CD4-positive, alpha-beta T cell treated with Interleukin-15 for 4 hours (primary cell): ENCODE data around the gene MACROD2.
"Not testable (repeated sequence)": the region's sequence is repeated elsewhere in the genome, so short reads cannot be mapped to it uniquely, and the experiment has no call there.

Experiments used
- DNase-seq: peaks from one replicate; pipeline ENCODE4 v3.0.0-alpha.2; 2020; ENCODE audit warnings: low spot score

Gene MACROD2

GRCh38 chr20:14412065-14412681, 416.9 kb downstream of the MACROD2 start:
- DNase-seq = no peak

- no peak for DNase-seq
Measured at GRCh38 chr20:14413835-14414234, 418.5 kb downstream of the MACROD2 start.

GRCh38 chr20:14414560-14414959, 419.2 kb downstream of the MACROD2 start:
- no peak for DNase-seq

GRCh38 chr20:14415467-14415866, 420.2 kb downstream of the MACROD2 start:
- DNase-seq = no peak

GRCh38 chr20:14418376-14418775, 423.1 kb downstream of the MACROD2 start:
- no peak for DNase-seq

GRCh38 chr20:14422892-14423291, 427.6 kb downstream of the MACROD2 start:
- DNase-seq = no peak

GRCh38 chr20:14431568-14431967, 436.3 kb downstream of the MACROD2 start:
- DNase-seq = no peak

- DNase-seq = no peak
Measured at GRCh38 chr20:14432085-14432484, 436.8 kb downstream of the MACROD2 start.

GRCh38 chr20:14432597-14432996, 437.3 kb downstream of the MACROD2 start:
- DNase-seq = no peak

GRCh38 chr20:14434384-14435136, 439.2 kb downstream of the MACROD2 start:
- DNase-seq = no peak

GRCh38 chr20:14441201-14441600, 445.9 kb downstream of the MACROD2 start:
- DNase-seq = no peak

- DNase-seq = no peak
Measured at GRCh38 chr20:14444106-14444505, 448.8 kb downstream of the MACROD2 start.

- DNase-seq = no peak
Measured at GRCh38 chr20:14445310-14445709, 450.0 kb downstream of the MACROD2 start.

- DNase-seq = no peak
Measured at GRCh38 chr20:14445902-14446301, 450.6 kb downstream of the MACROD2 start.

GRCh38 chr20:14446446-14446845, 451.1 kb downstream of the MACROD2 start:
- no peak for DNase-seq

- no peak for DNase-seq
Measured at GRCh38 chr20:14449323-14449722, 454.0 kb downstream of the MACROD2 start.

GRCh38 chr20:14450256-14450655, 454.9 kb downstream of the MACROD2 start:
- no peak for DNase-seq

GRCh38 chr20:14451458-14451857, 456.1 kb downstream of the MACROD2 start:
- DNase-seq = no peak

- DNase-seq = no peak
Measured at GRCh38 chr20:14453259-14453658, 457.9 kb downstream of the MACROD2 start.

GRCh38 chr20:14454296-14454695, 459.0 kb downstream of the MACROD2 start:
- no peak for DNase-seq

GRCh38 chr20:14467104-14467827, 471.9 kb downstream of the MACROD2 start:
- DNase-seq = not testable (repeated sequence)

- DNase-seq = no peak
Measured at GRCh38 chr20:14470231-14470899, 475.0 kb downstream of the MACROD2 start.
